CD4-positive, alpha-beta T cell (primary cell): ENCODE results near the gene HEXD. TPM values are rescaled to one million over a fixed set of nuclear protein-coding genes. Genes with fewer than 3 reads are reported as not detected.

ENCODE experiments used
- ATAC-seq: fragments of 200-7000 bp; cut with Tn5 transposase; one replicate; pipeline ENCODE4 v1.10.0; 2022; ENCODE audit warnings: mild to moderate bottlenecking; ENCODE audit not compliant: poor library complexity
- CTCF ChIA-PET: fragments of 350-600 bp; sonication (Branson Sonifier 250); formaldehyde crosslinking; loops from one replicate; lab custom pipeline; 2021; ENCODE audit warnings: antibody characterized with exemption, inconsistent platforms; lab: Charles Lee
- POLR2A ChIA-PET: fragments of 350-600 bp; sonication (Branson Sonifier 250); formaldehyde crosslinking; loops from one replicate; lab custom pipeline; 2021; ENCODE audit warnings: antibody characterized with exemption, inconsistent platforms; lab: Charles Lee
- DNase-seq, 14 experiments: peaks; one replicate each; pipeline ENCODE4 v3.0.0-alpha.2; 2013 to 2020; ENCODE audit warnings: mixed read lengths in 2 of 14
- H3K27ac ChIP-seq, 2 donors: one replicate each; pipeline versions ENCODE4 v1.5.1 to v1.7.0; 2013; ENCODE audit warnings: low read length in 2 of 2, low read depth in 1 of 2, mild to moderate bottlenecking in 1 of 2
- H3K27me3 ChIP-seq, 2 experiments: 1 replicate in 1 of 2; 2 replicates in 1 of 2; pipeline versions ENCODE4 v1.6.1 to v1.7.0; 2013; ENCODE audit warnings: low read length in 2 of 2, control low read depth in 1 of 2, mild to moderate bottlenecking in 1 of 2, moderate library complexity in 1 of 2; ENCODE audit not compliant: insufficient read depth in 2 of 2, control insufficient read depth in 1 of 2
- H3K36me3 ChIP-seq: one replicate; pipeline ENCODE4 v1.6.1; 2013; ENCODE audit warnings: low read length, control low read depth; ENCODE audit not compliant: insufficient read depth
- H3K4me1 ChIP-seq: one replicate; pipeline ENCODE4 v1.6.1; 2013; ENCODE audit warnings: low read length, control low read depth; ENCODE audit not compliant: insufficient read depth
- H3K4me3 ChIP-seq: one replicate; pipeline ENCODE4 v1.5.1; 2013; ENCODE audit warnings: mild to moderate bottlenecking, low read length, moderate library complexity
- H3K9me3 ChIP-seq, 2 experiments: 1 replicate in 1 of 2; 2 replicates in 1 of 2; pipeline versions ENCODE4 v1.6.1 to v1.7.0; 2013; ENCODE audit warnings: low read length in 2 of 2, mild to moderate bottlenecking in 2 of 2, control low read depth in 1 of 2, moderate library complexity in 1 of 2; ENCODE audit not compliant: control insufficient read depth in 1 of 2, insufficient read depth in 1 of 2
- H3K27ac Mint-ChIP-seq: one replicate; pipeline ENCODE4 v1.8.0; 2020; ENCODE audit warnings: mixed read lengths
- H3K27me3 Mint-ChIP-seq: one replicate; pipeline ENCODE4 v1.8.0; 2021; ENCODE audit warnings: mixed read lengths
- H3K36me3 Mint-ChIP-seq: one replicate; pipeline ENCODE4 v1.8.0; 2021; ENCODE audit warnings: low read depth, mixed read lengths
- H3K4me1 Mint-ChIP-seq: one replicate; pipeline ENCODE4 v1.8.0; 2021; ENCODE audit warnings: low read depth, mixed read lengths
- H3K4me3 Mint-ChIP-seq: one replicate; pipeline ENCODE4 v1.8.0; 2020; ENCODE audit warnings: mild to moderate bottlenecking, mixed read lengths
- H3K9me3 Mint-ChIP-seq: one replicate; pipeline ENCODE4 v1.8.0; 2020; ENCODE audit warnings: mixed read lengths
- intact Hi-C, 2 experiments: fragments of 100-400 bp; cut with DNase I in 1 of 2; cut with micrococcal nuclease in 1 of 2; formaldehyde crosslinking; loops; one replicate each; pipeline versions ENCODE4 v1.15.1 to v1.9.0; 2023 to 2025; cut with DNase I, micrococcal nuclease
- total RNA-seq, 174 experiments: library from RNA in 2 of 174; stranded (reverse) in 2 of 174; gene quantifications; one replicate each; pipeline ENCODE4 v1.2.3 and lab custom pipeline; 2021 to 2026
- TF ChIP-seq, protein P1 (sequence below): fragments of 200-600 bp; IDR thresholded peaks from one replicate; pipeline ENCODE4 v1.8.0; 2022; ENCODE audit warnings: antibody characterized with exemption, mild to moderate bottlenecking

HEXD gene
- total RNA-seq, 2 experiments from 2014 or later, result 27.8 to 31.2 TPM

- ATAC-seq, result no peak
- H3K27ac Mint-ChIP-seq, result no peak overlapping the region
Measured at GRCh38 chr17:82370471-82371332, 47.4 kb upstream of the HEXD start.

DNA sequence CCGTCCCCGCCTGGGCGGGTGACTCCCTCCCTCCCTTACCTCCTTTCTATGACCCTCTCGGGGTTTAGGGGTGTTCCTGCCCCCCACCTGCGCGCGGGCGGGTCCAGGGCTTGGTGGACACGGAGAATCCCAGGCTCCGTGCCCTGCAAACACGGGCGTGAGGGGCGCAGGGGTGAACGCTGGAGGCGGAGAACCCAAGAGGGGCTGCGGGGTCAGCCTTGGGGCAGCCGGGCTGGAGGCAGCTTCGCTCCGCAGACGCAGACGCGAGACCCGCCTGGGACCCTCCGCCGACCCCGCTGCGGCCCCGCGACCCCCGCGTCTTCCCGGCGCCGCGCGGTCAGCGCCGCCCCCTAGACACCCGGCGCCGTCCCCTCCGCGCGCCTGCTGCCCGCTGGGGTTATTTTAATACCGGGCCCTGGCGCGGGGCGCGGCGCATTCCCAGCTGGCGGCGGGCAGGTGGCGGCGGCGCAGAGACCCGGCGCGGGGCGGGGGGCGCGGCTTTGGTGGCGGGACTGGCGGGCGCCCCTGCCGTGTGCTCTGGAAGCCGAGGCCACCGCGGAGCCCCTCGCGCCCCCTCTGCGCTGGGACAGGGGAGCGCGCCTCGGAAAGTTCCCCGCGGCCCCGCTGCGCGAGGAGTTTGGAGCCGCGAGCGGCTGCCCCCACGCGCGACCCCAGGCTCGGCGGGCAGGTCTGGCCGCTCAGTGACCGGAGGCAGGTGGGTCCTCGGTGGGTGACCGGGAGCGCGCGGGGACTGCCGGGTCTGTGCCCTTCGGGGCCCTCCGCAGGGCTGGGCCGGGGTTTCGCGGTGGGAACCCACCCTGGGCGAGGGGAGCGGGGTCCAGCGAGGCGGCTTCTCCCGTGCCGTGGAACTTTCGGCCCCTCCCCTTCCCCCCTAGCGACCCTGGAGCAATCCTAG, 46.6 kb upstream of the HEXD start, which contains the start of gene UTS2R:
Gene UTS2R, plus strand, starts transcription at position 433 of the 916 bp plus-strand sequence. CDS start 2,560 bp downstream, outside the sequence.
- peaks cover 0 to 24% of the 10 kb centered on the region in 2 experiments for H3K9me3 ChIP-seq
- POLR2A ChIA-PET, result no interaction called here
- TF ChIP-seq, protein P1, sequence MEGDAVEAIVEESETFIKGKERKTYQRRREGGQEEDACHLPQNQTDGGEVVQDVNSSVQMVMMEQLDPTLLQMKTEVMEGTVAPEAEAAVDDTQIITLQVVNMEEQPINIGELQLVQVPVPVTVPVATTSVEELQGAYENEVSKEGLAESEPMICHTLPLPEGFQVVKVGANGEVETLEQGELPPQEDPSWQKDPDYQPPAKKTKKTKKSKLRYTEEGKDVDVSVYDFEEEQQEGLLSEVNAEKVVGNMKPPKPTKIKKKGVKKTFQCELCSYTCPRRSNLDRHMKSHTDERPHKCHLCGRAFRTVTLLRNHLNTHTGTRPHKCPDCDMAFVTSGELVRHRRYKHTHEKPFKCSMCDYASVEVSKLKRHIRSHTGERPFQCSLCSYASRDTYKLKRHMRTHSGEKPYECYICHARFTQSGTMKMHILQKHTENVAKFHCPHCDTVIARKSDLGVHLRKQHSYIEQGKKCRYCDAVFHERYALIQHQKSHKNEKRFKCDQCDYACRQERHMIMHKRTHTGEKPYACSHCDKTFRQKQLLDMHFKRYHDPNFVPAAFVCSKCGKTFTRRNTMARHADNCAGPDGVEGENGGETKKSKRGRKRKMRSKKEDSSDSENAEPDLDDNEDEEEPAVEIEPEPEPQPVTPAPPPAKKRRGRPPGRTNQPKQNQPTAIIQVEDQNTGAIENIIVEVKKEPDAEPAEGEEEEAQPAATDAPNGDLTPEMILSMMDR, result no peak
- Mint-ChIP-seq H3K4me3 (peak within 1 kb of the TSS; percentile 42), H3K36me3 (no peaks in the 10 kb centered on the region), H3K9me3 (no peaks in the 10 kb centered on the region), H3K4me1 (peaks cover 10% of the 10 kb centered on the region), H3K27ac (no peak within 1 kb of the TSS), H3K27me3 (peaks cover 56% of the 10 kb centered on the region)
- H3K4me3 ChIP-seq, result peak within 1 kb of the TSS; percentile 45
- H3K4me1 ChIP-seq, result peaks cover 22% of the 10 kb centered on the region
- no peak for ATAC-seq
- peaks cover 44 to 46% of the 10 kb centered on the region in 2 experiments for H3K27me3 ChIP-seq
- no peak within 1 kb of the TSS for H3K27ac ChIP-seq
- CTCF ChIA-PET, result interaction anchor here (1.0 kb wide), 1 partner anchor 334 kb away, joined by 3 read pairs; the partner anchor contains the start of gene DCXR
- intact Hi-C loops, result no loop called here
- DNase-seq, result no peak
- no peaks in the 10 kb centered on the region for H3K36me3 ChIP-seq

More at GRCh38 chr17:82370471-82371332, 47.4 kb upstream of the HEXD start:
- intact Hi-C loops, result no loop called here
- H3K36me3 ChIP-seq, result no peaks in the 10 kb centered on the region
- H3K9me3 Mint-ChIP-seq, result no peaks in the 10 kb centered on the region
- ChIA-PET CTCF (interaction anchor here (1.0 kb wide), 1 partner anchor 333 kb away, joined by 3 read pairs; the partner anchor contains the start of gene DCXR), POLR2A (no interaction called here)
- H3K27me3 Mint-ChIP-seq, result peaks cover 47% of the 10 kb centered on the region
- H3K27me3 ChIP-seq, result peaks cover 37 to 42% of the 10 kb centered on the region in 2 experiments
- no peaks in the 10 kb centered on the region for H3K36me3 Mint-ChIP-seq
- H3K4me1 Mint-ChIP-seq, result peaks cover 10% of the 10 kb centered on the region
- peak overlapping the region; percentile 45 for H3K4me3 ChIP-seq
- peak overlapping the region; percentile 23 for H3K4me3 Mint-ChIP-seq
- peaks cover 0 to 21% of the 10 kb centered on the region in 2 experiments for H3K9me3 ChIP-seq
- no peak for DNase-seq
- no peak overlapping the region for H3K27ac ChIP-seq
- peaks cover 22% of the 10 kb centered on the region for H3K4me1 ChIP-seq
- TF ChIP-seq, protein P1, result no peak
